Esophagus muscularis mucosa (tissue), 4 donors: ENCODE results near the gene ZNF195. TPM values are rescaled to one million over a fixed set of nuclear protein-coding genes. Genes with fewer than 3 reads are reported as not detected.
"Not testable (repeated sequence)": the region's sequence is repeated elsewhere in the genome, so short reads cannot be mapped to it uniquely, and the experiment has no call there.

Source experiments
- DNase-seq: peaks from one replicate; pipeline ENCODE4 v3.0.0-alpha.2; 2017; ENCODE audit errors: extremely low spot score
- H3K27ac ChIP-seq, 4 donors: fragments of 200-600 bp; sonication (generic); replicated peaks in 1 of 4; 1 replicate in 3 of 4; 2 replicates in 1 of 4; pipeline ENCODE4 v1.5.1; 2016 to 2019; ENCODE audit warnings: mild to moderate bottlenecking in 1 of 4
- H3K27me3 ChIP-seq, 4 donors: fragments of 200-600 bp; sonication (generic); one replicate each; pipeline versions ENCODE4 v1.5.1 to v1.6.0; 2016 to 2019
- H3K36me3 ChIP-seq, 4 donors: fragments of 200-600 bp; sonication (generic); one replicate each; pipeline ENCODE4 v1.5.1; 2016 to 2019
- H3K4me1 ChIP-seq, 4 donors: fragments of 200-600 bp; sonication (generic); one replicate each; pipeline ENCODE4 v1.5.1; 2016 to 2019
- H3K4me3 ChIP-seq, 4 donors: fragments of 200-600 bp; sonication (generic); 1 replicate in 2 of 4; 2 replicates in 2 of 4; pipeline ENCODE4 v1.5.1; 2016 to 2019; ENCODE audit warnings: mild to moderate bottlenecking in 4 of 4, moderate library complexity in 1 of 4
- H3K9me3 ChIP-seq, 4 donors: fragments of 200-600 bp; sonication (generic); 1 replicate in 3 of 4; 2 replicates in 1 of 4; pipeline ENCODE4 v1.5.1; 2016 to 2019
- EP300 ChIP-seq: sonication (generic); formaldehyde crosslinking; IDR thresholded peaks from one replicate; pipeline ENCODE4 v1.6.1; 2017; ENCODE audit warnings: antibody characterized with exemption
- POLR2A ChIP-seq: fragments of 450-650 bp; IDR thresholded peaks from one replicate; pipeline ENCODE4 v1.6.1; 2017; ENCODE audit warnings: antibody characterized with exemption, moderate library complexity, mild to moderate bottlenecking, low read depth
- POLR2AphosphoS5 ChIP-seq, 2 donors: sonication (generic); formaldehyde crosslinking; IDR thresholded peaks; one replicate each; pipeline ENCODE4 v1.6.1; 2017; ENCODE audit warnings: antibody characterized with exemption in 2 of 2
- WGBS: methylation state at CpG from one replicate; pipeline ENCODE4 v1.1.5; 2018; 5-methylcytosine and 5-hydroxymethylcytosine counted together
- intact Hi-C: fragments of 100-400 bp; cut with DNase I; formaldehyde crosslinking; loops from one replicate; pipeline ENCODE4 v1.15.1; 2023
- total RNA-seq, 4 donors: library from RNA; depleted of rRNA; stranded (reverse); fragments of >200 nt; gene quantifications; one replicate each; pipeline versions ENCODE4 v1.1.0 to v1.2.1, GENCODE V29; 2016
- TF ChIP-seq, protein P1 (sequence below), 3 experiments: fragments of 200-600 bp in 2 of 3; fragments of 450-650 bp in 1 of 3; sonication (generic) in 2 of 3; IDR thresholded peaks; one replicate each; pipeline ENCODE4 v1.5.1; 2017 to 2019; ENCODE audit warnings: antibody characterized with exemption in 3 of 3, mild to moderate bottlenecking in 2 of 3, moderate library complexity in 1 of 3

ZNF195 gene
- total RNA-seq, 4 donors from 2014 or later, result 9.4 to 15.7 (median 12.5) TPM

- WGBS, result 93% methylated on average over 15 of the region's 18 CpGs
- H3K4me3 ChIP-seq, H3K27ac ChIP-seq, DNase-seq, H3K9me3 ChIP-seq, H3K4me1 ChIP-seq, H3K36me3 ChIP-seq, intact Hi-C loops, H3K27me3 ChIP-seq: not testable (repeated sequence)
Observed at GRCh38 chr11:3402181-3402860, 23.4 kb upstream of the ZNF195 start.

GRCh38 chr11:3401052-3401451 lies 22.1 kb upstream of the ZNF195 start:
- DNase-seq, H3K27me3 ChIP-seq, H3K36me3 ChIP-seq, intact Hi-C loops, H3K4me1 ChIP-seq, H3K9me3 ChIP-seq, H3K4me3 ChIP-seq, H3K27ac ChIP-seq: not testable (repeated sequence)
- 80% methylated on average over 4 of the region's 4 CpGs for WGBS

DNA sequence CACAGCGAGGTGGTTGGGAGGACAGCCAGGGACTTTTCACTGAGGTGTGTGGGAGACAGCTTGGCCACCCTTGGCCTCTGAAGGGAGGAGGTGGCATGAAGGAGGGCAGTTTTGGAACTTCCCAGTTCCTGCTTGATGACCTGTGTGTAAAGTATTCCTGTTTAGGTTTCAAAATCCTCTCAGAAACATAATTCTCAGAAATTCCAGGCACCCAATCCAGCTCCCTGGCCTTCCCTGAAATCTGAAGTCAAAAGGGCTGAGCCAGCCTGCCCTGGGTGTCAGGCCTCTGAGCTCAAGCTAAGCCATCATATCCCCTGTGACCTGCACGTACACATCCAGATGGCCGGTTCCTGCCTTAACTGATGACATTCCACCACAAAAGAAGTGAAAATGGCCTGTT lies 19.6 kb upstream of the ZNF195 start:
- H3K4me1 ChIP-seq, H3K36me3 ChIP-seq, H3K4me3 ChIP-seq, H3K27ac ChIP-seq, H3K9me3 ChIP-seq, DNase-seq, H3K27me3 ChIP-seq, intact Hi-C loops: not testable (repeated sequence)
- WGBS, result 79% methylated on average over 3 of the region's 3 CpGs

DNA sequence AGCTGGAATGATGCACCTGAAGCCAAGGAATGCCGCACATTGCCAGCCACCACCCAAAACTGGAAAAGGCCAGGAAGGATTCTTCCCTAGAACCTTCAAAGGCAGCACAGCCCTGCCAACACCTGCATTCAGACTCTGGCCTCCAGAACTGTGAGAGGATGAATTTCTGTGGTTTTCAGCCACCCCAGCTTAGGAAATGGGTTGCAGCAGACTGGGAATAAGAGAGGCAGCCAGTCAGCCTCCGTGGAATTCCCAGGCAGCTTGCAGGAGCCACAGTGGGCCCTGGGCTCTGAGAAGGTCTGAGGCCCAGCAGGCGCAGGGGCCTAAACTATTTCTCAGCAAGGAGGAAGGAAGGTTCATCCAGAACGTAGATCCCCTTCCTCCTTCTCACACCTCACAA lies 19.2 kb upstream of the ZNF195 start:
- 86% methylated on average over 4 of the region's 4 CpGs for WGBS
- DNase-seq, H3K4me3 ChIP-seq, H3K9me3 ChIP-seq, intact Hi-C loops, H3K27me3 ChIP-seq, H3K36me3 ChIP-seq, H3K27ac ChIP-seq, H3K4me1 ChIP-seq: not testable (repeated sequence)

DNA sequence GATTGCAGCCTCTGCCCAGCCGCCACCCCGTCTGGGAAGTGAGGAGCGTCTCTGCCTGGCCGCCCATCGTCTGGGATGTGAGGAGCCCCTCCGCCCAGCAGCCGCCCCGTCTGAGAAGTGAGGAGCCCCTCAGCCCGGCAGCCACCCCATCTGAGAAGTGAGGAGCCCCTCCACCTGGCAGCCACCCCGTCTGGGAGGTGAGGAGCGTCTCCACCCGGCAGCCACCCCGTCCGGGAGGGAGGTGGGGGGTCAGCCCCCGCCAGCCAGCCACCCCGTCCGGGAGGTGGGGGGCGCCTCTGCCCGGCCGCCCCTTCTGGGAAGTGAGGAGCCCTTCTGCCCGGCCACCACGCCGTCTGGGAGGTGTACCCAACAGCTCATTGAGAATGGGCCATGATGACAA lies 18.3 kb upstream of the ZNF195 start:
- H3K27ac ChIP-seq, H3K36me3 ChIP-seq, H3K9me3 ChIP-seq, intact Hi-C loops, H3K4me3 ChIP-seq, H3K4me1 ChIP-seq, H3K27me3 ChIP-seq, DNase-seq: not testable (repeated sequence)
- 94% methylated on average over 7 of the region's 23 CpGs for WGBS

DNA sequence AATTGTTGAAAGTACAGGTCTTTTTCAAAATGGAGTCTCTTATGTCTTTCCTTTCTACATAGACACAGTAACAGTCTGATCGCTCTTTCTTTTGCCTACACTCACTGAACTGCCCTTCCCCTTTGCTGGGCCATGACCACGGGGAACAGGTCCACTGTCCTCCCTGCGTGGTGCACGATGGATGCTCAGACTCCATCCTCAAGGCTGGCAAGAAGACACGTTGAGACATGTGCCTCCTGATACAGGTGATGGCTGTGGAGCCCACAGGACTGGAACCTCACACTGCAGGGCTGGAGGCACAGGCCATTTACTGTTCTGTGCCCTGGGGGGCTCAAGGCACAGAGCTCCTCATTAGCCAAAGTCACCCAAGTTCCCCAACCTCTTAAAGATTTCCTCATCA lies 16.5 kb upstream of the ZNF195 start:
- H3K36me3 ChIP-seq, H3K4me3 ChIP-seq, DNase-seq, H3K9me3 ChIP-seq, intact Hi-C loops, H3K27me3 ChIP-seq, H3K27ac ChIP-seq, H3K4me1 ChIP-seq: not testable (repeated sequence)
- WGBS, result 80% methylated on average over 5 of the region's 5 CpGs

GRCh38 chr11:3394956-3395355 lies 16.0 kb upstream of the ZNF195 start:
- H3K36me3 ChIP-seq, DNase-seq, intact Hi-C loops, H3K4me1 ChIP-seq, H3K4me3 ChIP-seq, H3K27ac ChIP-seq, H3K27me3 ChIP-seq, H3K9me3 ChIP-seq: not testable (repeated sequence)
- WGBS, result 87% methylated on average over 9 of the region's 10 CpGs

GRCh38 chr11:3393450-3393849 lies 14.5 kb upstream of the ZNF195 start:
- H3K4me1 ChIP-seq, H3K27me3 ChIP-seq, intact Hi-C loops, DNase-seq, H3K27ac ChIP-seq, H3K36me3 ChIP-seq, H3K9me3 ChIP-seq, H3K4me3 ChIP-seq: not testable (repeated sequence)
- WGBS, result 89% methylated on average over 11 of the region's 13 CpGs

- intact Hi-C loops, result no loop called here
- H3K27me3 ChIP-seq, result no peaks in the 10 kb centered on the region
- H3K36me3 ChIP-seq, result peaks cover 0 to 6% (median 0%) of the 10 kb centered on the region in 4 donors
- peaks cover 9 to 23% (median 17%) of the 10 kb centered on the region in 4 donors for H3K4me1 ChIP-seq
- WGBS, result 87% methylated on average over 5 of the region's 5 CpGs
- H3K4me3 ChIP-seq, result no peak overlapping the region
- no peaks in the 10 kb centered on the region for H3K9me3 ChIP-seq
- TF ChIP-seq, protein P1, sequence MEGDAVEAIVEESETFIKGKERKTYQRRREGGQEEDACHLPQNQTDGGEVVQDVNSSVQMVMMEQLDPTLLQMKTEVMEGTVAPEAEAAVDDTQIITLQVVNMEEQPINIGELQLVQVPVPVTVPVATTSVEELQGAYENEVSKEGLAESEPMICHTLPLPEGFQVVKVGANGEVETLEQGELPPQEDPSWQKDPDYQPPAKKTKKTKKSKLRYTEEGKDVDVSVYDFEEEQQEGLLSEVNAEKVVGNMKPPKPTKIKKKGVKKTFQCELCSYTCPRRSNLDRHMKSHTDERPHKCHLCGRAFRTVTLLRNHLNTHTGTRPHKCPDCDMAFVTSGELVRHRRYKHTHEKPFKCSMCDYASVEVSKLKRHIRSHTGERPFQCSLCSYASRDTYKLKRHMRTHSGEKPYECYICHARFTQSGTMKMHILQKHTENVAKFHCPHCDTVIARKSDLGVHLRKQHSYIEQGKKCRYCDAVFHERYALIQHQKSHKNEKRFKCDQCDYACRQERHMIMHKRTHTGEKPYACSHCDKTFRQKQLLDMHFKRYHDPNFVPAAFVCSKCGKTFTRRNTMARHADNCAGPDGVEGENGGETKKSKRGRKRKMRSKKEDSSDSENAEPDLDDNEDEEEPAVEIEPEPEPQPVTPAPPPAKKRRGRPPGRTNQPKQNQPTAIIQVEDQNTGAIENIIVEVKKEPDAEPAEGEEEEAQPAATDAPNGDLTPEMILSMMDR (IDR thresholded peaks at IDR 0.05), result no peak
- TF ChIP-seq EP300 (no peak), POLR2AphosphoS5 (IDR thresholded peaks at IDR 0.05) (no peak), POLR2A (no peak)
- no peak for DNase-seq
- H3K27ac ChIP-seq, result no peak overlapping the region
Observed at GRCh38 chr11:3382613-3383285, 3.8 kb upstream of the ZNF195 start.
